Sigmoid colon (tissue), 7 donors: ENCODE results near the gene UBE3C. TPM values are rescaled to one million over a fixed set of nuclear protein-coding genes. Genes with fewer than 3 reads are reported as not detected.

ENCODE experiments used
- DNase-seq: peaks from one replicate; pipeline ENCODE4 v3.0.0-alpha.2; 2019
- H3K27ac ChIP-seq, 4 donors: fragments of 200-600 bp; sonication (generic); one replicate each; pipeline ENCODE4 v1.5.1; 2016 to 2019; ENCODE audit warnings: mild to moderate bottlenecking in 1 of 4
- H3K27me3 ChIP-seq, 3 donors: fragments of 200-600 bp; sonication (generic); one replicate each; pipeline ENCODE4 v1.5.1; 2019; ENCODE audit warnings: mild to moderate bottlenecking in 1 of 3
- H3K36me3 ChIP-seq, 4 donors: fragments of 200-600 bp; sonication (generic); one replicate each; pipeline ENCODE4 v1.5.1; 2016 to 2019
- H3K4me1 ChIP-seq, 4 donors: fragments of 200-600 bp; sonication (generic); one replicate each; pipeline ENCODE4 v1.5.1; 2017 to 2019
- H3K4me3 ChIP-seq, 4 donors: fragments of 200-600 bp; sonication (generic); one replicate each; pipeline ENCODE4 v1.5.1; 2017 to 2019; ENCODE audit warnings: mild to moderate bottlenecking in 2 of 4, moderate library complexity in 1 of 4
- H3K9me3 ChIP-seq, 4 donors: fragments of 200-600 bp in 3 of 4; sonication (generic) in 3 of 4; one replicate each; pipeline versions ENCODE4 v1.5.1 to v1.6.1; 2013 to 2019
- CTCF ChIP-seq, 4 experiments: fragments of 450-650 bp in 3 of 4; fragments of 200-600 bp in 1 of 4; IDR thresholded peaks; one replicate each; pipeline ENCODE4 v1.5.1; 2016 to 2019; ENCODE audit warnings: antibody characterized with exemption in 4 of 4, mild to moderate bottlenecking in 3 of 4, moderate library complexity in 2 of 4
- EP300 ChIP-seq, 4 donors: sonication (generic); formaldehyde crosslinking; IDR thresholded peaks; one replicate each; pipeline ENCODE4 v1.6.1; 2017; ENCODE audit warnings: antibody characterized with exemption in 4 of 4
- POLR2A ChIP-seq, 2 donors: fragments of 450-650 bp; IDR thresholded peaks; one replicate each; pipeline ENCODE4 v1.6.1; 2016; ENCODE audit warnings: antibody characterized with exemption in 2 of 2, mild to moderate bottlenecking in 2 of 2, moderate library complexity in 2 of 2
- POLR2AphosphoS5 ChIP-seq, 4 donors: sonication (generic); formaldehyde crosslinking; IDR thresholded peaks; one replicate each; pipeline ENCODE4 v1.6.1; 2017; ENCODE audit warnings: antibody characterized with exemption in 4 of 4
- WGBS, 2 donors: extraction: QIAGEN DNeasy Blood & Tissue Kit; methylation state at CpG; one replicate each; pipeline ENCODE4 v1.1.7; 2013; 5-methylcytosine and 5-hydroxymethylcytosine counted together
- intact Hi-C: fragments of 100-400 bp; cut with DNase I; formaldehyde crosslinking; loops from one replicate; pipeline ENCODE4 v1.15.1; 2023
- polyA plus RNA-seq, 3 donors: library from polyadenylated mRNA; stranded (reverse); fragments of 200-250 nt; gene quantifications; one replicate each; pipeline ENCODE4 v1.2.3, GENCODE V29; 2013
- total RNA-seq, 4 donors: library from RNA; depleted of rRNA; stranded (reverse); fragments of >200 nt; gene quantifications; one replicate each; pipeline ENCODE4 v1.1.0, GENCODE V29; 2016
- donor health status: healthy with polysubstance abuse.
- donor health status: Bipolar disorder and iron deficiency.
- donor health status: healthy.

Gene UBE3C
- total and polyA plus RNA-seq, 7 donors: 21.0 to 84.2 (median 55.7) TPM

- intact Hi-C loops: no loop called here
- H3K9me3 ChIP-seq: no peaks in the 10 kb centered on the region
- H3K27me3 ChIP-seq: peaks cover 0 to 29% (median 23%) of the 10 kb centered on the region in 3 donors
- peaks cover 0 to 20% (median 15%) of the 10 kb centered on the region in 4 donors for H3K4me1 ChIP-seq
- 17 to 64% methylated on average over 25 of the region's 25 CpGs for WGBS, 2 donors
- H3K27ac ChIP-seq: no peak overlapping the region
- no peak for DNase-seq
- H3K36me3 ChIP-seq: no peaks in the 10 kb centered on the region
- no peak for TF ChIP-seq EP300 (IDR thresholded peaks at IDR 0.05)
- no peak for TF ChIP-seq CTCF (IDR thresholded peaks at IDR 0.05)
- TF ChIP-seq POLR2AphosphoS5 (IDR thresholded peaks at IDR 0.05): no peak
- TF ChIP-seq POLR2A (IDR thresholded peaks at IDR 0.05): no peak
- H3K4me3 ChIP-seq: no peak overlapping the region
Measured at GRCh38 chr7:157282141-157282801, 143.5 kb downstream of the UBE3C start.

- intact Hi-C loops: no loop called here
- Histone ChIP-seq H3K4me3 (no peak overlapping the region), H3K4me1 (peaks cover 0 to 9% (median 8%) of the 10 kb centered on the region in 4 donors), H3K9me3 (no peaks in the 10 kb centered on the region), H3K27ac (no peak overlapping the region), H3K27me3 (peaks cover 0 to 15% (median 13%) of the 10 kb centered on the region in 3 donors), H3K36me3 (no peaks in the 10 kb centered on the region)
- DNase-seq: no peak
- TF ChIP-seq POLR2AphosphoS5 (IDR thresholded peaks at IDR 0.05): no peak
- WGBS, 2 donors: 86 to 94% methylated on average over 17 of the region's 17 CpGs
Measured at GRCh38 chr7:157284229-157285014, 145.7 kb downstream of the UBE3C start.

GRCh38 chr7:157291404-157292080 lies 152.8 kb downstream of the UBE3C start:
- Histone ChIP-seq H3K4me1 (no peaks in the 10 kb centered on the region), H3K9me3 (no peaks in the 10 kb centered on the region), H3K27ac (no peak overlapping the region), H3K27me3 (peaks cover 0 to 3% (median 0%) of the 10 kb centered on the region in 3 donors), H3K4me3 (no peak overlapping the region), H3K36me3 (no peaks in the 10 kb centered on the region)
- DNase-seq: no peak
- intact Hi-C loops: no loop called here
- WGBS, 2 donors: 87 to 90% methylated on average over 29 of the region's 29 CpGs
- TF ChIP-seq CTCF (IDR thresholded peaks at IDR 0.05): no peak
- no peak for TF ChIP-seq EP300 (IDR thresholded peaks at IDR 0.05)
- no peak for TF ChIP-seq POLR2AphosphoS5 (IDR thresholded peaks at IDR 0.05)
- no peak for TF ChIP-seq POLR2A (IDR thresholded peaks at IDR 0.05)

GRCh38 chr7:157292258-157292657 lies 153.5 kb downstream of the UBE3C start:
- 67 to 88% methylated on average over 9 of the region's 9 CpGs for WGBS, 2 donors

GRCh38 chr7:157292770-157293412 lies 154.2 kb downstream of the UBE3C start:
- no peak overlapping the region for H3K27ac ChIP-seq
- intact Hi-C loops: no loop called here
- H3K4me3 ChIP-seq: no peak overlapping the region
- H3K9me3 ChIP-seq: no peaks in the 10 kb centered on the region
- peaks cover 0 to 3% (median 0%) of the 10 kb centered on the region in 3 donors for H3K27me3 ChIP-seq
- no peak for DNase-seq
- 16 to 66% methylated on average over 32 of the region's 32 CpGs for WGBS, 2 donors
- H3K36me3 ChIP-seq: no peaks in the 10 kb centered on the region
- no peak for TF ChIP-seq POLR2A (IDR thresholded peaks at IDR 0.05)
- no peak for TF ChIP-seq POLR2AphosphoS5 (IDR thresholded peaks at IDR 0.05)
- no peak for TF ChIP-seq CTCF (IDR thresholded peaks at IDR 0.05)
- no peak for TF ChIP-seq EP300 (IDR thresholded peaks at IDR 0.05)
- H3K4me1 ChIP-seq: no peaks in the 10 kb centered on the region

More at GRCh38 chr7:157292258-157292657, 153.5 kb downstream of the UBE3C start:
- Histone ChIP-seq H3K9me3 (no peaks in the 10 kb centered on the region), H3K36me3 (no peaks in the 10 kb centered on the region), H3K27ac (no peak overlapping the region), H3K27me3 (peaks cover 0 to 3% (median 0%) of the 10 kb centered on the region in 3 donors), H3K4me1 (no peaks in the 10 kb centered on the region), H3K4me3 (no peak overlapping the region)
- intact Hi-C loops: no loop called here
- TF ChIP-seq EP300 (IDR thresholded peaks at IDR 0.05): no peak
- DNase-seq: no peak
